Measurements from ENCODE around the gene GIPC1. TPM values are rescaled to one million over a fixed set of nuclear protein-coding genes. Genes with fewer than 3 reads are reported as not detected.

GIPC1 gene
- total RNA-seq, 1 experiment from 2014 or later = 98.7 TPM

DNA sequence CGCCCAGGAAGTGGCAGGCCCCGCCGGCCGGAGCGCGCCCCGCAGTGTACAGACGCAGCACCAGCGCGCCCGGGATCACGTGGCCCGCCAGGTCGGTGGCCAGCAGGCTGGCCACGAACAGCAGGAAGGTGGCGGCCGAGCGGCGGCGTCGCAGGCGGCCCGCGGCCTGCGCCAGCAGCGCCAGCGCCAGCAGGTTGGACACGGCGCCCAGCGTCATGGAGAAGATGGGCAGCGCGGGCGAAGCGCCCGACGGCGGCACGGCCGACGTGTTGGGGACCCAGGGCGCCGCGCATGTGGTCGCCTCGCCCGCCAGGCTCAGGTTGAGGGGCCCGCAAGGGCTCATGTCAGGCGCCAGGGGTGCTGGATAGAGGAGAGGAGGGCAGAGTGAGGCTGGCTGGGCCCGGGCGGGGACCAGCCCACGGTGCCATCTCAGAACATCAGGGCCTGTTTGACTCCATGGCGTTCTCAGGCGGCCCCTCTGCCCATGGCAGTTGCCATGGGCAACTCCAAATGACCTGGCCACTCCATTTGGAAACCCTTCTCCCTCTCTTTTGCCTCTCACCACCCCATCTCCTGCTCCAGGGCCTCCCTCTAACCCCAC is 21.8 kb downstream of the GIPC1 start:
- no peak overlapping the region for H3K27ac Mint-ChIP-seq (ENCODE audit: unreplicated experiment)
- Histone ChIP-seq H3K9me3 (no peaks in the 10 kb centered on the region), H3K4me3 (ENCODE audit: low read depth, low read length) (no peak overlapping the region), H3K27me3 (replicated peaks; ENCODE audit: control insufficient read depth, insufficient read depth, low read length) (no peaks in the 10 kb centered on the region), H3K4me1 (no peaks in the 10 kb centered on the region; the same call in 1 of the 2 replicates), H3K36me3 (ENCODE audit: control insufficient read depth, insufficient read depth, low read length) (no peaks in the 10 kb centered on the region)
- no peaks in the 10 kb centered on the region for H3K27me3 Mint-ChIP-seq (ENCODE audit: insufficient read depth, unreplicated experiment)
- BruUV-seq (replicated peaks) = no TSS peak
- no peak for DNase-seq
- H3K36me3 Mint-ChIP-seq (ENCODE audit: insufficient read depth, unreplicated experiment) = peaks cover 66% of the 10 kb centered on the region
- peaks cover 15% of the 10 kb centered on the region for H3K4me1 Mint-ChIP-seq (ENCODE audit: low read depth, unreplicated experiment)
- ChIA-PET CTCF (no interaction called here), POLR2A (no interaction called here)
- no peak overlapping the region for H3K4me3 Mint-ChIP-seq (ENCODE audit: unreplicated experiment)
- no peaks in the 10 kb centered on the region for H3K9me3 Mint-ChIP-seq (ENCODE audit: unreplicated experiment)
- TF ChIP-seq, protein P1, sequence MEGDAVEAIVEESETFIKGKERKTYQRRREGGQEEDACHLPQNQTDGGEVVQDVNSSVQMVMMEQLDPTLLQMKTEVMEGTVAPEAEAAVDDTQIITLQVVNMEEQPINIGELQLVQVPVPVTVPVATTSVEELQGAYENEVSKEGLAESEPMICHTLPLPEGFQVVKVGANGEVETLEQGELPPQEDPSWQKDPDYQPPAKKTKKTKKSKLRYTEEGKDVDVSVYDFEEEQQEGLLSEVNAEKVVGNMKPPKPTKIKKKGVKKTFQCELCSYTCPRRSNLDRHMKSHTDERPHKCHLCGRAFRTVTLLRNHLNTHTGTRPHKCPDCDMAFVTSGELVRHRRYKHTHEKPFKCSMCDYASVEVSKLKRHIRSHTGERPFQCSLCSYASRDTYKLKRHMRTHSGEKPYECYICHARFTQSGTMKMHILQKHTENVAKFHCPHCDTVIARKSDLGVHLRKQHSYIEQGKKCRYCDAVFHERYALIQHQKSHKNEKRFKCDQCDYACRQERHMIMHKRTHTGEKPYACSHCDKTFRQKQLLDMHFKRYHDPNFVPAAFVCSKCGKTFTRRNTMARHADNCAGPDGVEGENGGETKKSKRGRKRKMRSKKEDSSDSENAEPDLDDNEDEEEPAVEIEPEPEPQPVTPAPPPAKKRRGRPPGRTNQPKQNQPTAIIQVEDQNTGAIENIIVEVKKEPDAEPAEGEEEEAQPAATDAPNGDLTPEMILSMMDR (IDR thresholded peaks at IDR 0.05; ENCODE audit: insufficient read depth in 1 of 2, low read depth in 1 of 2, low read length in 1 of 2, severe bottlenecking in 1 of 2, unreplicated experiment in 1 of 2) = no peak
- intact Hi-C loops (cut with micrococcal nuclease; ENCODE audit: unreplicated experiment) = loop anchor here (10.0 kb wide), 1 partner anchor 109 kb away; no protein-coding TSS in a partner anchor

DNA sequence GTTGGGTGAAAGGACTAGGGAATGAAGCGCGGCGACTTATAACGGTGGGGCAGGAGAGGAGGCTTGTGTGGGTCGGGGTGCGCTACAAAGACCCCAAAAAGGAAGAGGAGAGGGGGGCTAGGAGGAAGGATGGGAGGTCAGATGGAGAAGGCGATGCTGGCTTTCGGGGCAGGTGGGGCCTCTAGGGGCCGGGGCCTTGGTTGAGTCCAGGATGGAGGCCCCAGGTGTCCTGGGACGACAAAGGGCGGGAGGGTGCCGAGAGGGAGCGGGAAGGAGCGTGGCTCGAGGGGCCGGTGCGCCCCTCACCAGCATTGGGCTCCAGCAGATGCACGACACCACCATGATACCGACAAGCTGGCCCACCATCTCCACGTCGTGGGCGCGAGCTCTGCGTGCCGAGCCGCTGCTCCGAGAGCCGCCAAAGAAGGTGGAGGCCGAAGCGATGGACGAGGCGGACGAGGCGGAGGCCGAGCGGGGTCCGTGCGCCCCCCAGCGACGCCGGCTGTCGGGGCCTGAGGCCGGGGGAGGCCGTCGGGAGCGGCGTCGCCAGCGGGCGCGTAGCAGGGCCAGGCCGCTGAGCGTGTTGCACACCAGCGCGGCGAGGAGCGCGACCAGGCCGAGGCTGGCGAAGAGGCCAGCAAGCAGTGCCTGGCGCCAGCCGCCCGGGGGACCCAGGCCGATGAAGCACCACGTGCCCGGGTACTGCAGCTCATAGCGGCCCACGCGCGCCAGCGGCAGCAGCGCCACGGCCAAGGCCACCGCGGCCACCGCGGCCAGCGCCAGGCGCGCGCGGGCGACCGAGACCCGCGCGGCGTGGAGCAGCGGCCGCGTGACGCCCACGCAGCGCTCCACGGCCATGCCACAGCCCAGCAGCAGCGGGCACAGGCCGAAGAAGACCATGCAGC is 22.6 kb downstream of the GIPC1 start:
- ChIA-PET POLR2A (no interaction called here), CTCF (interaction anchor here (0.5 to 1.7 kb wide), 14 partner anchors 8 to 608 kb away, joined by 3 to 22 read pairs (median 4); partner anchors contain the start of genes ASF1B, GIPC1 and PKN1)
- H3K4me3 ChIP-seq (ENCODE audit: low read depth, low read length) = no peak overlapping the region
- Mint-ChIP-seq H3K9me3 (ENCODE audit: unreplicated experiment) (no peaks in the 10 kb centered on the region), H3K27me3 (ENCODE audit: insufficient read depth, unreplicated experiment) (no peaks in the 10 kb centered on the region), H3K4me3 (ENCODE audit: unreplicated experiment) (peak overlapping the region; percentile 50), H3K4me1 (ENCODE audit: low read depth, unreplicated experiment) (peaks cover 15% of the 10 kb centered on the region), H3K27ac (ENCODE audit: unreplicated experiment) (peak overlapping the region; percentile 60), H3K36me3 (ENCODE audit: insufficient read depth, unreplicated experiment) (peaks cover 63% of the 10 kb centered on the region)
- DNase-seq = no peak
- no peaks in the 10 kb centered on the region for H3K9me3 ChIP-seq
- no peaks in the 10 kb centered on the region for H3K36me3 ChIP-seq (ENCODE audit: control insufficient read depth, insufficient read depth, low read length)
- intact Hi-C loops (cut with micrococcal nuclease; ENCODE audit: unreplicated experiment) = loop anchor here (10.0 kb wide), 1 partner anchor 109 kb away; no protein-coding TSS in a partner anchor
- no TSS peak for BruUV-seq (replicated peaks)
- no peaks in the 10 kb centered on the region for H3K27me3 ChIP-seq (replicated peaks; ENCODE audit: control insufficient read depth, insufficient read depth, low read length)
- no peaks in the 10 kb centered on the region; the same call in 1 of the 2 replicates for H3K4me1 ChIP-seq
- TF ChIP-seq, protein P1 (IDR thresholded peaks at IDR 0.05; ENCODE audit: insufficient read depth in 1 of 2, low read depth in 1 of 2, low read length in 1 of 2, severe bottlenecking in 1 of 2, unreplicated experiment in 1 of 2) = no peak

Measured in Caco-2 (cell line).